HG02588 (cell line): ENCODE measurements around the gene TM9SF1.

Experiments
- ATAC-seq: cut with Tn5 transposase; IDR thresholded peaks from one replicate; pipeline ENCODE4 v1.9.1; 2021; ENCODE audit warnings: mild to moderate bottlenecking, moderate library complexity; ENCODE audit not compliant: unreplicated experiment

The TM9SF1 gene

GRCh38 chr14:24179961-24180796 is 15.1 kb downstream of the TM9SF1 start:
- ATAC-seq = no peak

- ATAC-seq = no peak
Measured at GRCh38 chr14:24179294-24179960, 15.8 kb downstream of the TM9SF1 start.

GRCh38 chr14:24178399-24179178 is 16.7 kb downstream of the TM9SF1 start:
- ATAC-seq = no peak

- ATAC-seq = no peak
Measured at GRCh38 chr14:24177891-24178290, 17.4 kb downstream of the TM9SF1 start.

- ATAC-seq = no peak
Measured at GRCh38 chr14:24177041-24177825, 18.0 kb downstream of the TM9SF1 start.

- no peak for ATAC-seq
Measured at GRCh38 chr14:24176599-24176998, 18.6 kb downstream of the TM9SF1 start.

- no peak for ATAC-seq
Measured at GRCh38 chr14:24172871-24173281, 22.4 kb downstream of the TM9SF1 start.

GRCh38 chr14:24172261-24172860 is 22.9 kb downstream of the TM9SF1 start:
- ATAC-seq = no peak

- ATAC-seq = peak; percentile 83
Measured at GRCh38 chr14:24171422-24172260, 23.6 kb downstream of the TM9SF1 start, which contains the start of gene REC8. Gene REC8 (plus strand): TSS chr14:24172080. CDS start chr14:24172553, 473 bp downstream.

GRCh38 chr14:24167469-24168114 is 27.6 kb downstream of the TM9SF1 start:
- ATAC-seq = no peak

GRCh38 chr14:24165785-24166184 is 29.5 kb downstream of the TM9SF1 start:
- ATAC-seq = no peak

- ATAC-seq = no peak
Measured at GRCh38 chr14:24164518-24164991, 30.7 kb downstream of the TM9SF1 start.

- ATAC-seq = no peak
Measured at GRCh38 chr14:24162093-24162492, 33.1 kb downstream of the TM9SF1 start.

GRCh38 chr14:24160850-24161804 is 34.1 kb downstream of the TM9SF1 start, which contains the start of gene IRF9:
Gene IRF9 (plus strand): TSS chr14:24161265. CDS start chr14:24162145, 880 bp downstream.
- peak; percentile 75 for ATAC-seq

GRCh38 chr14:24160499-24160849 is 34.8 kb downstream of the TM9SF1 start:
- ATAC-seq = peak; percentile 4

GRCh38 chr14:24159777-24160498 is 35.3 kb downstream of the TM9SF1 start:
- no peak for ATAC-seq

GRCh38 chr14:24157331-24157730 is 37.9 kb downstream of the TM9SF1 start:
- no peak for ATAC-seq
